WTC11 (cell line): ENCODE measurements around the gene THSD8. TPM values are rescaled to one million over a fixed set of nuclear protein-coding genes. Genes with fewer than 3 reads are reported as not detected.
A peak's percentile ranks its signal among the peaks of the same experiment; 100 is the strongest.

ENCODE experiments used
- ATAC-seq: fragments of 200-7000 bp; cut with Tn5 transposase; 2 replicates; pipeline ENCODE4 v1.10.0; 2021; ENCODE audit warnings: mild to moderate bottlenecking, moderate library complexity
- CTCF ChIA-PET: fragments of 300-600 bp; sonication (Branson Sonifier 250); formaldehyde crosslinking; loops from one replicate; lab custom pipeline; 2021; ENCODE audit warnings: antibody characterized with exemption; lab: Charles Lee
- POLR2A ChIA-PET: fragments of 350-600 bp; sonication (Branson Sonifier 250); formaldehyde crosslinking; loops from one replicate; lab custom pipeline; 2021; ENCODE audit warnings: antibody characterized with exemption; lab: Charles Lee
- DNase-seq: peaks from one replicate; pipeline ENCODE4 v3.0.0; 2021; ENCODE audit warnings: low spot score
- H3K27ac Mint-ChIP-seq: 2 replicates; pipeline ENCODE4 v1.8.0; 2021; ENCODE audit warnings: mixed read lengths
- H3K27me3 Mint-ChIP-seq: 2 replicates; pipeline ENCODE4 v1.8.0; 2021; ENCODE audit warnings: low read depth, mild to moderate bottlenecking, moderate library complexity, mixed read lengths
- H3K36me3 Mint-ChIP-seq: 2 replicates; pipeline ENCODE4 v1.8.0; 2021; ENCODE audit warnings: mixed read lengths
- H3K4me1 Mint-ChIP-seq: 2 replicates; pipeline ENCODE4 v1.8.0; 2022; ENCODE audit warnings: mixed read lengths
- H3K4me3 Mint-ChIP-seq: 2 replicates; pipeline ENCODE4 v1.8.0; 2021; ENCODE audit warnings: mild to moderate bottlenecking, moderate library complexity, mixed read lengths
- H3K9me3 Mint-ChIP-seq: 2 replicates; pipeline ENCODE4 v1.8.0; 2021; ENCODE audit warnings: mixed read lengths
- CREB1 ChIP-seq: sonication (generic); formaldehyde crosslinking; IDR thresholded peaks from 2 replicates; pipeline ENCODE4 v1.8.0; 2023; ENCODE audit warnings: mild to moderate bottlenecking, missing genetic modification reagents
- CREM ChIP-seq: sonication (generic); formaldehyde crosslinking; IDR thresholded peaks from 2 replicates; pipeline ENCODE4 v1.8.1; 2022; ENCODE audit warnings: mild to moderate bottlenecking, missing genetic modification reagents, moderate library complexity
- ETV6 ChIP-seq: sonication (generic); formaldehyde crosslinking; IDR thresholded peaks from 2 replicates; pipeline ENCODE4 v1.8.1; 2022; ENCODE audit warnings: mild to moderate bottlenecking, missing genetic modification reagents
- FOXK1 ChIP-seq: sonication (generic); formaldehyde crosslinking; IDR thresholded peaks from 2 replicates; pipeline ENCODE4 v1.8.0; 2022; ENCODE audit warnings: mild to moderate bottlenecking, moderate library complexity, missing genetic modification reagents
- GTF2I ChIP-seq: fragments of 250-450 bp; sonication (Bioruptor Pico); conservative IDR thresholded peaks from 2 replicates; pipeline ENCODE4 v1.4.0; 2021; ENCODE audit warnings: mild to moderate bottlenecking
- IRF2 ChIP-seq: sonication (generic); formaldehyde crosslinking; IDR thresholded peaks from 2 replicates; pipeline ENCODE4 v1.8.0; 2022; ENCODE audit warnings: low read depth, missing genetic modification reagents, borderline replicate concordance
- MYBL2 ChIP-seq: sonication (generic); formaldehyde crosslinking; IDR thresholded peaks from 2 replicates; pipeline ENCODE4 v1.8.1; 2023; ENCODE audit warnings: mild to moderate bottlenecking, moderate library complexity, missing genetic modification reagents
- NR3C1 ChIP-seq: sonication (generic); formaldehyde crosslinking; conservative IDR thresholded peaks from 2 replicates; pipeline ENCODE4 v1.8.1; 2023; ENCODE audit warnings: low read depth, mild to moderate bottlenecking, missing genetic modification reagents
- PRRX2 ChIP-seq: fragments of 250-450 bp; sonication (Bioruptor Pico); IDR thresholded peaks from 2 replicates; pipeline ENCODE4 v1.8.0; 2021; ENCODE audit warnings: mild to moderate bottlenecking
- SMAD4 ChIP-seq: sonication (generic); formaldehyde crosslinking; IDR thresholded peaks from 2 replicates; pipeline ENCODE4 v1.8.0; 2022; ENCODE audit warnings: mild to moderate bottlenecking, missing genetic modification reagents
- SP1 ChIP-seq: sonication (generic); formaldehyde crosslinking; conservative IDR thresholded peaks from 2 replicates; pipeline ENCODE4 v1.8.1; 2022; ENCODE audit warnings: missing genetic modification reagents
- TCF7 ChIP-seq: sonication (generic); formaldehyde crosslinking; IDR thresholded peaks from 2 replicates; pipeline ENCODE4 v1.8.0; 2022; ENCODE audit warnings: mild to moderate bottlenecking, low read depth, missing genetic modification reagents, moderate library complexity
- TEAD1 ChIP-seq: sonication (generic); formaldehyde crosslinking; IDR thresholded peaks from 2 replicates; pipeline ENCODE4 v1.8.0; 2022; ENCODE audit warnings: mild to moderate bottlenecking, missing genetic modification reagents
- ZBTB21 ChIP-seq: sonication (generic); formaldehyde crosslinking; IDR thresholded peaks from 2 replicates; pipeline ENCODE4 v1.8.1; 2023; ENCODE audit warnings: mild to moderate bottlenecking, missing genetic modification reagents, borderline replicate concordance
- ZNF121 ChIP-seq: sonication (generic); formaldehyde crosslinking; IDR thresholded peaks from 2 replicates; pipeline ENCODE4 v1.8.0; 2023; ENCODE audit warnings: missing genetic modification reagents
- ZNF219 ChIP-seq: sonication (generic); formaldehyde crosslinking; IDR thresholded peaks from 2 replicates; pipeline ENCODE4 v1.8.0; 2023; ENCODE audit warnings: missing genetic modification reagents, mild to moderate bottlenecking, borderline replicate concordance
- total RNA-seq: library from RNA; stranded (reverse); gene quantifications from 3 replicates; pipeline ENCODE4 v1.2.3, GENCODE V29; 2021
- TF ChIP-seq, protein P1 (sequence below): sonication (generic); formaldehyde crosslinking; IDR thresholded peaks from 2 replicates; pipeline ENCODE4 v1.8.0; 2022; ENCODE audit warnings: mild to moderate bottlenecking, missing genetic modification reagents
- TF ChIP-seq, protein P2 (sequence below): sonication (generic); formaldehyde crosslinking; IDR thresholded peaks from 2 replicates; pipeline ENCODE4 v1.8.0; 2022; ENCODE audit warnings: mild to moderate bottlenecking, missing genetic modification reagents
- TF ChIP-seq, protein P3 (sequence below): sonication (generic); formaldehyde crosslinking; IDR thresholded peaks from 2 replicates; pipeline ENCODE4 v1.8.1; 2022; ENCODE audit warnings: mild to moderate bottlenecking, moderate library complexity, missing genetic modification reagents
- TF ChIP-seq, protein P4 (sequence below): sonication (generic); formaldehyde crosslinking; IDR thresholded peaks from 2 replicates; pipeline ENCODE4 v1.8.0; 2022; ENCODE audit warnings: mild to moderate bottlenecking, missing genetic modification reagents
- TF ChIP-seq, protein P5 (sequence below): sonication (generic); formaldehyde crosslinking; IDR thresholded peaks from 2 replicates; pipeline ENCODE4 v1.8.0; 2023; ENCODE audit warnings: missing genetic modification reagents, mild to moderate bottlenecking, borderline replicate concordance
- TF ChIP-seq, protein P6 (sequence below): sonication (generic); formaldehyde crosslinking; IDR thresholded peaks from 2 replicates; pipeline ENCODE4 v1.8.0; 2022; ENCODE audit warnings: mild to moderate bottlenecking, missing genetic modification reagents
- TF ChIP-seq, protein P7 (sequence below): sonication (generic); formaldehyde crosslinking; IDR thresholded peaks from 2 replicates; pipeline ENCODE4 v1.8.0; 2023; ENCODE audit warnings: missing genetic modification reagents
- TF ChIP-seq, protein P8 (sequence below): fragments of 250-450 bp; sonication (Bioruptor Pico); IDR thresholded peaks from 2 replicates; pipeline ENCODE4 v1.9.0; 2021; ENCODE audit warnings: moderate library complexity, mild to moderate bottlenecking, inconsistent platforms, borderline replicate concordance

THSD8 gene
- total RNA-seq, 1 experiment from 2014 or later, result 30.1 TPM

DNA sequence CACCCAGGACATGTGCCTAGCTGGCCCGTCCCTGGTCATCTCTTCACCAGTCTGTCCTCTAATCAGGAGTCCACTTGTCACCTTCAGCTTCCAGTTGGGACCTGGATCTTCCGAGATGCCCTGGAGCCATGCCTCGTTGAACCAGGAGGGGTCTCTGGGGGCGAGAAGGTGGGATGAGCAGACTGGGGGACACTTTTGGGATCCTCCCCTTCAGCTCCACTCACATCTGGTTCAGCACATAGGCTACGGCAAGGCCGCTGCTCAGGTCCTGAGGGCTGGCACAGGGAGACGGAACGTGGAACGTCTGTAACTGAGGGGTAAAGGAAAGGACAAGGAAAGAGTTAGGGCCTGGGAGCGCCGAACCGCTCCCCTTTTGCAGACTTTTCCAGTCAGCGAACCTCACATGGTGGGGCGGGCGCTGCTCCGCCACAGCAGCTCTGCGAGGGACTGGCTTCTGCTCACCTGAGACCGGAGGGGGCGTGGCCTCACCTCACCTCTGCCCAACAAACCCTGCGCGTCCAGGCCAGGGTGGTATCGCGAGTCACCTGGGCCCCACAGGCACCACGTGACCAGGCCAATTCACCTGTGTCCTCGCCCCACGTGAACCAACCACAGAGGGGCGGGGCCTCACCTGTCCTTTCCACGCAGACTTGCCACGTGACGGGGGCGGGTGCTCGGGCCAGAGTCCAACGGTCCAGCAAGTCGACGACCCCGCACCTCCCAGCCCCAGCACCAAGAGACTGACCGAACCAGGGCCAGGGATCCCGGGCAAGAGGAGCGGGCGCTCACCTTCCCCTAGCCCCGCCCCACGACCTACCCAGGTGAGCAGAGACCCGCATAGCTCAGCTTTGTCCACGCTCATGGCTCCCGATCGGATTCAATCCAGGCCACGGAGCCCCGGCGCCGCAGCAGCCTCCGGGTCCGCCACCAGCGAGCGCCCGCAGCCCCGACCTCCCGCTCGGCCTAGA is 27.0 kb upstream of the THSD8 start, which contains the start of gene HOOK2:
HOOK2 (minus strand) TSS at position 965 of the 968 bp plus-strand sequence; CDS start at position 862, 103 bp downstream.
- Mint-ChIP-seq H3K27ac (peak within 1 kb of the TSS; percentile 97), H3K4me3 (peak within 1 kb of the TSS; percentile 88), H3K9me3 (no peaks in the 10 kb centered on the region), H3K36me3 (peaks cover 14% of the 10 kb centered on the region), H3K27me3 (no peaks in the 10 kb centered on the region; the same call in 1 of the 2 replicates), H3K4me1 (peaks cover 27% of the 10 kb centered on the region)
- CTCF ChIA-PET, result interaction anchor here (0.6 to 7.7 kb wide), 19 partner anchors 9 to 146 kb away, joined by 3 to 136 read pairs (median 3); partner anchors contain the start of genes FBXW9, GET3, JUNB and RNASEH2A
- peak; percentile 94 for DNase-seq
- POLR2A ChIA-PET, result interaction anchor here (0.6 to 3.2 kb wide), 7 partner anchors 11 to 182 kb away, joined by 3 to 15 read pairs (median 6); partner anchors contain the start of gene JUNB
- peak; percentile 74 for ATAC-seq
- TF ChIP-seq, protein P1, sequence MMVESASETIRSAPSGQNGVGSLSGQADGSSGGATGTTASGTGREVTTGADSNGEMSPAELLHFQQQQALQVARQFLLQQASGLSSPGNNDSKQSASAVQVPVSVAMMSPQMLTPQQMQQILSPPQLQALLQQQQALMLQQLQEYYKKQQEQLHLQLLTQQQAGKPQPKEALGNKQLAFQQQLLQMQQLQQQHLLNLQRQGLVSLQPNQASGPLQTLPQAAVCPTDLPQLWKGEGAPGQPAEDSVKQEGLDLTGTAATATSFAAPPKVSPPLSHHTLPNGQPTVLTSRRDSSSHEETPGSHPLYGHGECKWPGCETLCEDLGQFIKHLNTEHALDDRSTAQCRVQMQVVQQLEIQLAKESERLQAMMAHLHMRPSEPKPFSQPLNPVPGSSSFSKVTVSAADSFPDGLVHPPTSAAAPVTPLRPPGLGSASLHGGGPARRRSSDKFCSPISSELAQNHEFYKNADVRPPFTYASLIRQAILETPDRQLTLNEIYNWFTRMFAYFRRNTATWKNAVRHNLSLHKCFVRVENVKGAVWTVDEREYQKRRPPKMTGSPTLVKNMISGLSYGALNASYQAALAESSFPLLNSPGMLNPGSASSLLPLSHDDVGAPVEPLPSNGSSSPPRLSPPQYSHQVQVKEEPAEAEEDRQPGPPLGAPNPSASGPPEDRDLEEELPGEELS, result peak; percentile 52; the same call in 1 of the 2 replicates
- no peak for TF ChIP-seq GTF2I (CRISPR knock-in tag)
- TF ChIP-seq ZNF121 (CRISPR knock-in tag), result no peak
- peak; percentile 62; the same call in 1 of the 2 replicates for TF ChIP-seq TEAD1
- TF ChIP-seq PRRX2, result no peak
- no peak for TF ChIP-seq CREB1 (CRISPR knock-in tag)
- TF ChIP-seq, protein P2, sequence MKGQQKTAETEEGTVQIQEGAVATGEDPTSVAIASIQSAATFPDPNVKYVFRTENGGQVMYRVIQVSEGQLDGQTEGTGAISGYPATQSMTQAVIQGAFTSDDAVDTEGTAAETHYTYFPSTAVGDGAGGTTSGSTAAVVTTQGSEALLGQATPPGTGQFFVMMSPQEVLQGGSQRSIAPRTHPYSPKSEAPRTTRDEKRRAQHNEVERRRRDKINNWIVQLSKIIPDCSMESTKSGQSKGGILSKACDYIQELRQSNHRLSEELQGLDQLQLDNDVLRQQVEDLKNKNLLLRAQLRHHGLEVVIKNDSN (CRISPR knock-in tag), result peak; percentile 99
- TF ChIP-seq NR3C1, result no peak
- TF ChIP-seq, protein P3, sequence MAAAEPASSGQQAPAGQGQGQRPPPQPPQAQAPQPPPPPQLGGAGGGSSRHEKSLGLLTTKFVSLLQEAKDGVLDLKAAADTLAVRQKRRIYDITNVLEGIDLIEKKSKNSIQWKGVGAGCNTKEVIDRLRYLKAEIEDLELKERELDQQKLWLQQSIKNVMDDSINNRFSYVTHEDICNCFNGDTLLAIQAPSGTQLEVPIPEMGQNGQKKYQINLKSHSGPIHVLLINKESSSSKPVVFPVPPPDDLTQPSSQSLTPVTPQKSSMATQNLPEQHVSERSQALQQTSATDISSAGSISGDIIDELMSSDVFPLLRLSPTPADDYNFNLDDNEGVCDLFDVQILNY (CRISPR knock-in tag), result no peak
- TF ChIP-seq, protein P4, sequence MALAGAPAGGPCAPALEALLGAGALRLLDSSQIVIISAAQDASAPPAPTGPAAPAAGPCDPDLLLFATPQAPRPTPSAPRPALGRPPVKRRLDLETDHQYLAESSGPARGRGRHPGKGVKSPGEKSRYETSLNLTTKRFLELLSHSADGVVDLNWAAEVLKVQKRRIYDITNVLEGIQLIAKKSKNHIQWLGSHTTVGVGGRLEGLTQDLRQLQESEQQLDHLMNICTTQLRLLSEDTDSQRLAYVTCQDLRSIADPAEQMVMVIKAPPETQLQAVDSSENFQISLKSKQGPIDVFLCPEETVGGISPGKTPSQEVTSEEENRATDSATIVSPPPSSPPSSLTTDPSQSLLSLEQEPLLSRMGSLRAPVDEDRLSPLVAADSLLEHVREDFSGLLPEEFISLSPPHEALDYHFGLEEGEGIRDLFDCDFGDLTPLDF (CRISPR knock-in tag), result no peak
- TF ChIP-seq IRF2 (CRISPR knock-in tag), result no peak
- TF ChIP-seq, protein P5, sequence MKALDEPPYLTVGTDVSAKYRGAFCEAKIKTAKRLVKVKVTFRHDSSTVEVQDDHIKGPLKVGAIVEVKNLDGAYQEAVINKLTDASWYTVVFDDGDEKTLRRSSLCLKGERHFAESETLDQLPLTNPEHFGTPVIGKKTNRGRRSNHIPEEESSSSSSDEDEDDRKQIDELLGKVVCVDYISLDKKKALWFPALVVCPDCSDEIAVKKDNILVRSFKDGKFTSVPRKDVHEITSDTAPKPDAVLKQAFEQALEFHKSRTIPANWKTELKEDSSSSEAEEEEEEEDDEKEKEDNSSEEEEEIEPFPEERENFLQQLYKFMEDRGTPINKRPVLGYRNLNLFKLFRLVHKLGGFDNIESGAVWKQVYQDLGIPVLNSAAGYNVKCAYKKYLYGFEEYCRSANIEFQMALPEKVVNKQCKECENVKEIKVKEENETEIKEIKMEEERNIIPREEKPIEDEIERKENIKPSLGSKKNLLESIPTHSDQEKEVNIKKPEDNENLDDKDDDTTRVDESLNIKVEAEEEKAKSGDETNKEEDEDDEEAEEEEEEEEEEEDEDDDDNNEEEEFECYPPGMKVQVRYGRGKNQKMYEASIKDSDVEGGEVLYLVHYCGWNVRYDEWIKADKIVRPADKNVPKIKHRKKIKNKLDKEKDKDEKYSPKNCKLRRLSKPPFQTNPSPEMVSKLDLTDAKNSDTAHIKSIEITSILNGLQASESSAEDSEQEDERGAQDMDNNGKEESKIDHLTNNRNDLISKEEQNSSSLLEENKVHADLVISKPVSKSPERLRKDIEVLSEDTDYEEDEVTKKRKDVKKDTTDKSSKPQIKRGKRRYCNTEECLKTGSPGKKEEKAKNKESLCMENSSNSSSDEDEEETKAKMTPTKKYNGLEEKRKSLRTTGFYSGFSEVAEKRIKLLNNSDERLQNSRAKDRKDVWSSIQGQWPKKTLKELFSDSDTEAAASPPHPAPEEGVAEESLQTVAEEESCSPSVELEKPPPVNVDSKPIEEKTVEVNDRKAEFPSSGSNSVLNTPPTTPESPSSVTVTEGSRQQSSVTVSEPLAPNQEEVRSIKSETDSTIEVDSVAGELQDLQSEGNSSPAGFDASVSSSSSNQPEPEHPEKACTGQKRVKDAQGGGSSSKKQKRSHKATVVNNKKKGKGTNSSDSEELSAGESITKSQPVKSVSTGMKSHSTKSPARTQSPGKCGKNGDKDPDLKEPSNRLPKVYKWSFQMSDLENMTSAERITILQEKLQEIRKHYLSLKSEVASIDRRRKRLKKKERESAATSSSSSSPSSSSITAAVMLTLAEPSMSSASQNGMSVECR (CRISPR knock-in tag), result peak; percentile 62; the same call in 1 of the 2 replicates
- TF ChIP-seq ZNF219 (CRISPR knock-in tag), result no peak
- TF ChIP-seq MYBL2 (CRISPR knock-in tag), result peak; percentile 84; the same call in 1 of the 2 replicates
- TF ChIP-seq, protein P6, sequence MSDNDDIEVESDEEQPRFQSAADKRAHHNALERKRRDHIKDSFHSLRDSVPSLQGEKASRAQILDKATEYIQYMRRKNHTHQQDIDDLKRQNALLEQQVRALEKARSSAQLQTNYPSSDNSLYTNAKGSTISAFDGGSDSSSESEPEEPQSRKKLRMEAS, result peak; percentile 93
- peak; percentile 71; the same call in 1 of the 2 replicates for TF ChIP-seq ETV6 (CRISPR knock-in tag)
- 0 out of 2 replicates have a peak, but pooled peaks have one; percentile 11 for TF ChIP-seq ZBTB21 (CRISPR knock-in tag)
- TF ChIP-seq TCF7, result 0 out of 2 replicates have a peak, but pooled peaks have one; percentile 32
- TF ChIP-seq, protein P7, sequence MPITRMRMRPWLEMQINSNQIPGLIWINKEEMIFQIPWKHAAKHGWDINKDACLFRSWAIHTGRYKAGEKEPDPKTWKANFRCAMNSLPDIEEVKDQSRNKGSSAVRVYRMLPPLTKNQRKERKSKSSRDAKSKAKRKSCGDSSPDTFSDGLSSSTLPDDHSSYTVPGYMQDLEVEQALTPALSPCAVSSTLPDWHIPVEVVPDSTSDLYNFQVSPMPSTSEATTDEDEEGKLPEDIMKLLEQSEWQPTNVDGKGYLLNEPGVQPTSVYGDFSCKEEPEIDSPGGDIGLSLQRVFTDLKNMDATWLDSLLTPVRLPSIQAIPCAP (CRISPR knock-in tag), result no peak
- no peak for TF ChIP-seq SMAD4
- TF ChIP-seq, protein P8, sequence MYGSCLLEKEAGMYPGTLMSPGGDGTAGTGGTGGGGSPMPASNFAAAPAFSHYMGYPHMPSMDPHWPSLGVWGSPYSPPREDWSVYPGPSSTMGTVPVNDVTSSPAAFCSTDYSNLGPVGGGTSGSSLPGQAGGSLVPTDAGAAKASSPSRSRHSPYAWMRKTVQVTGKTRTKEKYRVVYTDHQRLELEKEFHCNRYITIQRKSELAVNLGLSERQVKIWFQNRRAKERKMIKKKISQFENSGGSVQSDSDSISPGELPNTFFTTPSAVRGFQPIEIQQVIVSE (CRISPR knock-in tag), result no peak
- peak; percentile 73; the same call in 1 of the 2 replicates for TF ChIP-seq SP1 (CRISPR knock-in tag)
- TF ChIP-seq CREM (CRISPR knock-in tag), result no peak
- peak; percentile 88 for TF ChIP-seq FOXK1 (CRISPR knock-in tag)
